ENCODE data around the gene GLB1L. TPM values are rescaled to one million over a fixed set of nuclear protein-coding genes. Genes with fewer than 3 reads are reported as not detected.

The GLB1L gene
- total RNA-seq, 3 donors from 2014 or later, result 10.2 to 15.7 (median 11.8) TPM

DNA sequence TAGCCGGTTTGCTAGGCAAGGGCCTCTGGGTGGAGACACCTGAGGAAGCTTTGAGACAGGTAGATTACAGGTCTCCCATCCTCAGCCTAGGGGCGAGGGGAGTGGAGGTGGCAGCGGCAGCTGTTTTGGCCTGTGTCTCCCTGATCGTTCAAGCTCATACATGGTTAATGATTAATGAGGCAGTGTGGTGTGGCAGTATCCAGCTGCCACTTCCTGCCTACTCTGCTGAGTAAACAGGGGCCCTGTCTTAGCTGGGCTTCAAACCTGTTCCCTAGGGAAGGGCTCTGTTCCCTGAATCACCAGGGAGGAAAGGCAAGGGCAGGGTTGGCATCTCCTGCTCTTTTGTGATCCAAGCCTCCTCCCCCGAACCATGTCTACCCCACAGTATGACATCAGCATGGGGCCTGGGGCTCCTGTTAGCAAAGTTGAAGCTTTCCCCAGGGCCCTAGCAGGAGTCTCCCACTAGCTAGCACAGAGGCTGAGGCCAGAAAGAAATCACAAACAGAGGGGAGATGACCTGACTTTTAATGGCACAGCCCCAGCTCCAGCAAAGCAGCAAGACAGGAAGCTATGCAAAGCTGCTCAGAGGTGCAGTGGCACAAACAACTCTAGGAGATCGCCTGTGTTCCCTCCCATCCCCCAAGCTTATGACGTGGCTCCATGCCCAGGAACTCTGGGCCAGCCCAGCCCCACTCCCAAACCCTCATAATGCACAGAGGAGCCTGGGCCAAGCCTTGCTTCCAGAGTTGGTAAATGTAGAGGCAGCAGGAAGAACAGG lies 4.1 kb upstream of the GLB1L start:
- Histone ChIP-seq H3K36me3 (no peaks in the 10 kb centered on the region), H3K9me3 (no peaks in the 10 kb centered on the region), H3K4me1 (peaks cover 21 to 24% of the 10 kb centered on the region in 2 donors), H3K27me3 (no peaks in the 10 kb centered on the region), H3K4me3 (peak overlapping the region in 1 of 3 donors; percentile 43), H3K27ac (peak overlapping the region; percentile 93 to 98)
- peak; percentile 89 to 90 for DNase-seq (ENCODE audit: low spot score in 2 of 2)
- TF ChIP-seq, protein P1, sequence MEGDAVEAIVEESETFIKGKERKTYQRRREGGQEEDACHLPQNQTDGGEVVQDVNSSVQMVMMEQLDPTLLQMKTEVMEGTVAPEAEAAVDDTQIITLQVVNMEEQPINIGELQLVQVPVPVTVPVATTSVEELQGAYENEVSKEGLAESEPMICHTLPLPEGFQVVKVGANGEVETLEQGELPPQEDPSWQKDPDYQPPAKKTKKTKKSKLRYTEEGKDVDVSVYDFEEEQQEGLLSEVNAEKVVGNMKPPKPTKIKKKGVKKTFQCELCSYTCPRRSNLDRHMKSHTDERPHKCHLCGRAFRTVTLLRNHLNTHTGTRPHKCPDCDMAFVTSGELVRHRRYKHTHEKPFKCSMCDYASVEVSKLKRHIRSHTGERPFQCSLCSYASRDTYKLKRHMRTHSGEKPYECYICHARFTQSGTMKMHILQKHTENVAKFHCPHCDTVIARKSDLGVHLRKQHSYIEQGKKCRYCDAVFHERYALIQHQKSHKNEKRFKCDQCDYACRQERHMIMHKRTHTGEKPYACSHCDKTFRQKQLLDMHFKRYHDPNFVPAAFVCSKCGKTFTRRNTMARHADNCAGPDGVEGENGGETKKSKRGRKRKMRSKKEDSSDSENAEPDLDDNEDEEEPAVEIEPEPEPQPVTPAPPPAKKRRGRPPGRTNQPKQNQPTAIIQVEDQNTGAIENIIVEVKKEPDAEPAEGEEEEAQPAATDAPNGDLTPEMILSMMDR (IDR thresholded peaks at IDR 0.05), result no peak
- TF ChIP-seq POLR2AphosphoS5 (IDR thresholded peaks at IDR 0.05), result peak; percentile 25 to 62 (median 49)
- intact Hi-C loops (cut with DNase I; ENCODE audit: low total_unique reads), result no loop called here

DNA sequence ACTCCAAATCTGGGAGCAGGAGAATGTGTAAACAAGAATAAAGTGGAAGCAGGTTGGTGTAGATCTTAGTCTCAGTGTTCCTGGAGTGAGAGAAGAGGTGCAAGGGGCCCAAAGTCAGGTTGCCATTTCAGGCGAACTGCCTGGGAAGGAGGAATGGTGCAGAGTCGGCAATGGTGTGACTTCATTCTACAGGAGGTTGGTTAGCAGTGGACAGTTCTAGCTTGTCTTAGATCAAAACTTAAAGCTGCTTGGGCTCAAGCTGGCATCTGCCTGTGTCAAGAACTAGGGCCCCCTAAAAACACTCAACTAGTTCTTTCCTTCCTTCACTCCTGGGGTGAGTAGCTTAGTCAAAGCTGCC lies 3.6 kb upstream of the GLB1L start:
- Histone ChIP-seq H3K9me3 (no peaks in the 10 kb centered on the region), H3K36me3 (no peaks in the 10 kb centered on the region), H3K27me3 (no peaks in the 10 kb centered on the region), H3K27ac (peak overlapping the region; percentile 93 to 98), H3K4me1 (peaks cover 17 to 24% of the 10 kb centered on the region in 2 donors), H3K4me3 (peak overlapping the region in 2 of 3 donors; percentile 6 to 43)
- intact Hi-C loops (cut with DNase I; ENCODE audit: low total_unique reads), result no loop called here
- no peak for TF ChIP-seq POLR2A (IDR thresholded peaks at IDR 0.05)
- no peak for TF ChIP-seq POLR2AphosphoS5 (IDR thresholded peaks at IDR 0.05)
- TF ChIP-seq, protein P1 (IDR thresholded peaks at IDR 0.05), result no peak
- DNase-seq (ENCODE audit: low spot score in 2 of 2), result no peak

DNA sequence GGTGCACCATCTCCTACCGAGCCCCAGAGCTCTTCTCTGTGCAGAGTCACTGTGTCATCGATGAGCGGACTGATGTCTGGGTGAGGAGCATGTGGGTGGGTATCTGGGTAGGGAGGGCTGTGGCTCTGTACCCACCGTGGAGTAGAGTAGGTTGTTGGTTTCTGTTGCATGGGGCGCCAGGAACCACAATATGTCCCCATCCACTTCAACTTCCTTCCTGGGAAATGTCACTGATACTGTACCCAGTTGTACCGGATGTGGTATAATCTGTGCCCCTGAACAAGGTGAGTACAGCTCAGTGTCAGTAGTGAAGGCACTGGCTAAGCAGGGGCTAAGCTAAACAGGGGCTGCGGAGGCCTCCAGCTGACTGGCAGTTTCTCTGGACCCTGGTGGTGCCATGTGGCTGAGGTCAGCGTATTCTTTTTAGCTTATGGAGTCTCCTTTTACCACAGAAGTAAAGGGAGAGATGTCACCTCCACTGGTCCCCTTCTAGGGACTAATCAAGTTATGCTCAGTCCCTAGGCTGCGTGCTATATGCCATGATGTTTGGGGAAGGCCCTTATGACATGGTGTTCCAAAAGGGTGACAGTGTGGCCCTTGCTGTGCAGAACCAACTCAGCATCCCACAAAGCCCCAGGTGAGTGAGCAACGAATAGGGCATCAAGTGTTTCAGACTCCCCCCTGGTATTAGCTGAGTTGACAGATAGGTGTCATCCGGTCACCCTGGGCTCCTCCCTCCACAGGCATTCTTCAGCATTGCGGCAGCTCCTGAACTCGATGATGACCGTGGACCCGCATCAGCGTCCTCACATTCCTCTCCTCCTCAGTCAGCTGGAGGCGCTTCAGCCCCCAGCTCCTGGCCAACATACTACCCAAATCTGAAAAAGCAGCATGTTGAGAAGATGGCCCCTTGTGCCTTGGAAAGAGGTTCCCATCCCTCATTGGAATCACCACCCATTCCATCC lies 2.7 kb upstream of the GLB1L start:
- peaks cover 17 to 24% of the 10 kb centered on the region in 2 donors for H3K4me1 ChIP-seq
- intact Hi-C loops (cut with DNase I; ENCODE audit: low total_unique reads), result no loop called here

DNA sequence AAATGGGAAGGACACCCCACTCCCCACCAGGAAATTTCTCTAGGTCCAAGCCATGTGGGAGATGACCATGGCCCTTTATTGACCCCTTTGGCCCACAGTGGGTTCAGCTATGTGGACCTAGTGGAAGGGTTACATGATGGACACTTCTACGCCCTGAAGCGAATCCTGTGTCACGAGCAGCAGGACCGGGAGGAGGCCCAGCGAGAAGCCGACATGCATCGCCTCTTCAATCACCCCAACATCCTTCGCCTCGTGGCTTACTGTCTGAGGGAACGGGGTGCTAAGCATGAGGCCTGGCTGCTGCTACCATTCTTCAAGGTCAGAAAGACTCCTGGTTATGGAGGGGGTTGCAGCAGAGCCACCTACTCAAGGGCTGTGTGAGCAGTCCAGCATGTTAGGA lies 1.3 kb upstream of the GLB1L start:
- DNase-seq (ENCODE audit: low spot score in 2 of 2), result no peak
- Histone ChIP-seq H3K9me3 (no peaks in the 10 kb centered on the region), H3K27ac (peak overlapping the region; percentile 98), H3K27me3 (no peaks in the 10 kb centered on the region), H3K4me1 (peaks cover 12 to 24% of the 10 kb centered on the region in 2 donors), H3K4me3 (no peak overlapping the region), H3K36me3 (no peaks in the 10 kb centered on the region)
- no peak for TF ChIP-seq POLR2A (IDR thresholded peaks at IDR 0.05)
- TF ChIP-seq, protein P1 (IDR thresholded peaks at IDR 0.05), result no peak
- no peak for TF ChIP-seq POLR2AphosphoS5 (IDR thresholded peaks at IDR 0.05)
- intact Hi-C loops (cut with DNase I; ENCODE audit: low total_unique reads), result no loop called here

More for the DNA sequence above, 2.7 kb upstream of the GLB1L start:
- no peak for TF ChIP-seq POLR2A (IDR thresholded peaks at IDR 0.05)
- TF ChIP-seq POLR2AphosphoS5 (IDR thresholded peaks at IDR 0.05), result no peak
- TF ChIP-seq, protein P1 (IDR thresholded peaks at IDR 0.05), result no peak
- Histone ChIP-seq H3K4me3 (no peak overlapping the region), H3K9me3 (no peaks in the 10 kb centered on the region), H3K27ac (peak overlapping the region; percentile 93 to 98), H3K27me3 (no peaks in the 10 kb centered on the region), H3K36me3 (no peaks in the 10 kb centered on the region)
- DNase-seq (ENCODE audit: low spot score in 2 of 2), result no peak

DNA sequence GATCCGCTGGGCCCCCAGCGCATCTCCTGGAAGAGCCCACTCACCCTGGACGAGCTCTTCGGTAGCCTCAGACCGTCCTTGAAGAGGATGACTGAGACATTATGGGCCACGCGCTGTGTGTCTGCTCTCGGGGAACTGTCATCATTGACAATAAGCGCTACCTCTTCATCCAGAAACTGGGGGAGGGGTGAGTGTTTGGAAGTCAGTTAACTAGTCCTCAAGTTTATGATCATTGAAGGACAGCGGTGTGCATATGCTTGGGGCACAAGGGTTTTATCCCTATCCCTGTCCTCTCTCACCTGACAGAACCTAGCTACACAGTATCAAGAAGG lies 621 bp upstream of the GLB1L start:
- Histone ChIP-seq H3K4me3 (peak overlapping the region; percentile 73 to 93 (median 82)), H3K27me3 (no peaks in the 10 kb centered on the region), H3K27ac (peak overlapping the region; percentile 98), H3K4me1 (peaks cover 12 to 24% of the 10 kb centered on the region in 2 donors), H3K36me3 (no peaks in the 10 kb centered on the region), H3K9me3 (no peaks in the 10 kb centered on the region)
- TF ChIP-seq POLR2AphosphoS5 (IDR thresholded peaks at IDR 0.05), result no peak
- TF ChIP-seq, protein P1 (IDR thresholded peaks at IDR 0.05), result no peak
- no peak for TF ChIP-seq POLR2A (IDR thresholded peaks at IDR 0.05)
- DNase-seq (ENCODE audit: low spot score in 2 of 2), result no peak
- intact Hi-C loops (cut with DNase I; ENCODE audit: low total_unique reads), result no loop called here
